Stimulated activated CD8-positive, alpha-beta memory T cell treated with anti-CD3 and anti-CD28 coated beads, Interleukin-15, amount 100 ng/mL, for 24 hours (primary cell): Measurements from ENCODE around the gene GPT2.
A peak's percentile ranks its signal among the peaks of the same experiment; 100 is the strongest.

Experiments
- DNase-seq: peaks from one replicate; pipeline ENCODE4 v3.0.0-alpha.2; 2020; ENCODE audit warnings: low read depth

GPT2 gene

DNA sequence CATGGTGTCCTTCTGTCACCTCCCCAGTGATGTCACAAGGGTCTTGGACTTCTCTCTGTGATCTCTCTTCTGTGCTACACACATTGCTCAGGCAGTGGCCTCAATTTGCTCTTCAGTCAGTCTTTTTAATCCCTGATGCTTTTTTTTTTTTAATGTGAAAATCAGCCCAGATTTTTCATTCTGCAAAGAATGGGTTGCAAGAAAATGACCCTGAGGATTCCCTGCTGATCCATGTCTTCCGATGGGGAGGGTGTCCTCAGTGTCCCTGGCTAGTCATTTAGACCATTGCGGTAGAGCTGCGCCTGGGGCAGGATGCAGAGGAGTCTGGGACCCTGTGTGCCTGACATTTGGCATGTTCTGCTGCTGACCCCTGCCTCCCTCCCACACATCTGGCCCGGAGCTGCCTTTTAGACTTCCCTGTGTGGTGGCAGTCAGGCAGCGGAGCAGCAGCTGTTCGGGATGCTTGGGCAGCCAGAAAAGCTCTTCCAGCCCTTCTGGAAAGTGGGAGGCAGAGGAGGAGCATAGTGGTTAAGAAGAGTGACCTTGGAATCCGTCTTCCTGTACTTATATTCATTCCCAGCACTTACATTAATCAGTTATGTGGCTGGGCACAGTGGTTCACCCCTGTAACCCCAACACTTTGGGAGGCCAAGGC lies 12.3 kb downstream of the GPT2 start:
- DNase-seq, result no peak

DNA sequence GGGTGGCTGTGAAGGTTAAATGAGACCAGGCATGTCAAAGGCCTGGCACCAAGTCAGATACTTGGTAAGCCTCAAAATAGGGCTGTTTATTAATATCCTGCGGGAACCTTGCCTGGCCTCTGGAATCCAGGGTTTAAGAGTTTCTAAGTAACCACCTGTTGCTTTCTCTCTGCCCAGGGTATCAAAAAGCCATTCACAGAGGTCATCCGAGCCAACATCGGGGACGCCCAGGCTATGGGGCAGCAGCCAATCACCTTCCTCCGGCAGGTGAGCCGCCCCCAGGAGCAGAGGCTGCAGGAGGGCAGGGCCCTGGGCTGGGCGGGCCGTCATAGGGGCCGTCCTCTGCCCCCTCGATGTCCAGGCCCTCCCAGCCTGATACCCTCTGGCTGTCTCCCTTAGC lies 13.3 kb downstream of the GPT2 start:
- DNase-seq, result no peak

DNA sequence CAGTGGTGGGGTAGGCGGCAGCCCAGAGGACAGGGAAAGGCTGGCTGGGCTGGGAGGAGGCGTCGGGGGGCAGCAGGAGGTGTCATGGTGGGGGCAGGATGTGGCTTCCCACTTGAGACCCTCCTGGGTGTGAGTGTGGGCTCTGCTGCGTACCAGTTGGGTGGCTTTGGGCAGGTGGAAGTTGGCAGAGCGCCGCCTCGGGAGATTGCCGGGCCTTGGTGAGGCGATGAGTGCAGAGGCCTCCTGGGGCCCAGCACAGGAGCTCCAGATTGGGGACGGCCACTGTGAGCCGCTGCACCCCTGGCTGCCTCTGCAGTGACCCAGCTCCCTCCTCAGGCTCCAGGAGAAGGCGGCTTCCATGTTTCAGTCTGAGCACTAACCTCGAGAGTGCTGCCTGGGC lies 13.8 kb downstream of the GPT2 start:
- DNase-seq, result no peak

DNA sequence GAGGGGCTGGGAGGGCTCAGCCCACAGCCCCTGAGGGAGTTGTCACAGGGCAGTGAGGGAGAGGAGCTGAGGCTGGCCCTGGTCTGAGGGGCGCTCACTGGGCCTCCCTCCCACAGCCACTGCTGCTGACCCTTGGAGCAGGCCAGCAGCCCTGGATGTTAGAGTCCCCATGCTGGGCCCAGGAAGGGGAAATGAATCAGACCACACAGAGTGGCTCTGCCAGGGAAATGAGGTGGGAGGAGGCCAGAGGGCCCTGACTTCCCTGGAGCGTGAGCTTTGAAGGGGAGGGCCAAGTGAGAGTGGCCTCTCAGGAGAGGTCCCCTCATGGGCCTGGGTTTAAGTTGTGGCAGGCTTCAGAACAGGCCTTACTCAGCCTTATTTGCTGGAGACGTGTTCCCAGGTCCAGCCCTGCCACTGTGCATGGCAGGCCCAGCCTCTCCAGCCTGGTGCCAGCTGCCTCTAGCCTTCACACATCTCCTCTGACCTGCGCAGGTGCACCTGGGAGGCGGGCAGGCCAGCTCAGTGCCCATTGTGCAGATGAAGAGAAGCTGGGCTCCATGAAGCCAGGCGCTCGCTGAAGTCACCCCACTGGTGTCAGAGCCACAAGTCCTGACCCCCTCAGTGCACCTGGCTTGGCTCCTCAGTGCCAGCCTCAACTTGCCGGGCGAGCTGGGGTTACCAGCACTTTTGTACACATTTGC lies 15.4 kb downstream of the GPT2 start:
- no peak for DNase-seq

DNA sequence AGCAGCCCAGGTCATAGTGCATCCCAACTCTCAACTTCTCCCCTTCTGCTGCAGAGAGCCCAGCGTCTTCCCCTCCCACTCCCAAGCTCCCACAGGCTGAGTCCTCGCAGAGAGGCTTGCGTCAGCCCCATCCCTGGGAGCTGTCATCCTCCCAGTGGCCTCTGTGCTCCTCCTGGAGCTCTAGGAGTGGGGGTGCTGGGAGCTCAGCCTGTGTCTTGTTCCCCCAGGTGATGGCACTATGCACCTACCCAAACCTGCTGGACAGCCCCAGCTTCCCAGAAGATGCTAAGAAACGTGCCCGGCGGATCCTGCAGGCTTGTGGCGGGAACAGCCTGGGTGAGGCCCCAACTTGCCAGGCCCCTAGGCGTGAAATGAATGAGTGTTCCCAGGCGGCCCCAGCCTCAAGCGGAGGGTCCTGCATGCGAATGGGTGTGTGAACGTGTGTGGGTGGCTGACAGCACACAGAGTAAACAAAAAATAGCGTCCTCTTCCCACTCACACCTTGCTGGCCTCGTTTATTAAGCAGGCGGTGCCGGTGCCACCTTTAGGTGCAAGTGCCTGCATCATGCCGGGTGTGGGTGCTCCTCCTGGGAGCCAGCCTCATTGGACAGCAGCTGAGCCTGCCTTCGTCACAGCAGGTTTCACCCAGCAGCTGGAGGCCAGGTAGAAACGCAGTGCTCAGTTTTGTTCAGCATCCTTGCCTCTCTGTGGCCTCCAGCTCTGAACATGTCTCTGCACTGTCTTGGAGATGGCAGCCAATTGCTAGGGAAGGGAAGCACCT lies 16.5 kb downstream of the GPT2 start:
- DNase-seq, result no peak

DNA sequence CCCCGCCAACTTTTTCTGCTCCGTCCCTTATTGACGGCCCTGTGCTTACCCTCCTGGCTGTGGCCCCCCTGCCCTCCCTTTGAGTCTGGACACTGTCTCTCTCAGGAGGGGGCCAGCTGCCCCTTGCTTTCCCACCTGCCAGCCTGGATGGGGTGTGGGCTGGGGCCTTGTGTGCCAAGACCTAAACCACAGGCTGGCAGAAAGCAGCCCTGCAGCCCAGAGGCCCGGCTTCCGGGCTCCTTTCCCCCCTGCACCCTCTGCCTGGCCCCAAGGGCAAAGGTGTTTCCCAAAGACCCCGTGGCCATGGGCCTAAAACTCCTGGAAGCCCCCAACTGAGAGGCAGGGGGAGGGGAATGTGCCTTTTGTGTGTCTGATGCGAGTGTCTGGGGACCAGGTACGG lies 17.5 kb downstream of the GPT2 start:
- no peak for DNase-seq

DNA sequence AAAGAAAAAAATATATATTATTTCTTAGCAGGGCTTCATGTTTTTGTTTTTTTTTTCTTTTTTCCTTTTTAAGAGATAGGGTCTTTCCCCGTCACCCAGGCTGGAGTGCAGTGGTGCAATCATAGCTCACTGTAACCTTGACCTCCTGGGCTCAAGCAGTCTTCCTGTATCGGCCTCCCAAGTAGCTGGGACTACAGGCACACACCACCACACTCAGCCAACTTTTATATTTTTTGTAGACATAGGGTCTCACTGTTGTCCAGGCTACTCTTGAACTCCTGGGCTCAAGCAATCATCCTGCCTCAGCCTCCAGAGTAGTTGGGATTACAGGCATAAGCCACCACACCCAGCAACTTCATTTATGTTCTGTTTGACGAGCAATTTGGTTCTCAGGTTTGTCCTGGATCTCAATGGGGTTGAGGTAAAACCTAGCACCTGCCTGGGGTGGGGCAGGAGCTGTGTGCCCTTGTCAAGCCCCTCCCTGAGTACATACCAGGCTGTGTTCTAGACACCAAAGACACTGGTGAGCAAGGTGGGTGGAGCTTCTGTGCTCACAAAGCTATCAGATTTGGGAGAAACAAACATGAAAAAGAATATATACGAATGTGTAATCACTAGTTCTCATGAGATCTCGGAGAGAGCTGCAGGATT lies 19.2 kb downstream of the GPT2 start:
- no peak for DNase-seq

DNA sequence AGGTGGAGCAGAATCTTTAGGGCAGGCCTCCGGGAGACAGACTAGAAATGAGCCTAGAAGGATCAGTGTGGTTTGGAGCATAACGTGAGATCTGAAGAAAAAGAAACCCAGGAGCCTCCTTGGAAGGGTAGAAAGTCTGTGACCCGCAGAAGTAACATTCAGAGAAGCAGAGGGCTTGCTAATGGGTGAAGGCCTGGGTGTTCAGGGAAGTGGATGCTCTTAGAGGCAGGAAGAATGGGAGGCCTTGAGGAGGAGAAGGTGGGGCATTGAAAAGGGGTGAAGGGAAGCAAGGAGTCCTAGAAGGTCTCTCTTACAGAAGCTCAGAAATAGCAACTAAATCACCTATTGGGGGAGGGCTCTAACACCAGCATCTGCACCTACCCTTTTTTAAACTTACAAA lies 20.3 kb downstream of the GPT2 start:
- no peak for DNase-seq

DNA sequence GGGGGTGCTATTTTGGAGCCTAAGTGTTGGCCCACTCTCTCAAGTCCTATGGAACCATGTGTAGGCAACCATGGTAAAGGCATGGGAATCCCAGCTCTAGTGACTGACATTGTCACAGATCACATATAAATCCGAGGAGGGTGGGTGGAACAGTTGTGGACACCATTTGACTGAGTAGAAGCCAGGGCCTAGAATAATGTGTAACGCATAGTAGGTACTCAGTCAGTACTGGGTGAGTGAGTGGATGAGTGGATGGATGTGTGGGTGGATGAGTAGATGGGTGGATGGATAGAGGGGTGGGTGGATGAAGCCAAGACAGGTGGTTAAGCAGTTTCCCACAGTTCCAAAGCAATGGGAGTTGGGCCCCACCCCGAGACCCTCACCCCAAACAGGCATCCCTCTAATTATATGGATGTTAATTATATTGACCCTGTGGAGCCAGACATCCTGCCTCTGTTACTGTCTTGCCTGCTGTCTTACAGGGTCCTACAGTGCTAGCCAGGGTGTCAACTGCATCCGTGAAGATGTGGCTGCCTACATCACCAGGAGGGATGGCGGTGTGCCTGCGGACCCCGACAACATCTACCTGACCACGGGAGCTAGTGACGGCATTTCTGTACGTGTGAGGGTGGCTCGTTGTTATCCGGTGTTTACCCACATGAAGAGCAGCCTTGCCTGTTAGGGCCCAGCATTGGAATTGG lies 22.3 kb downstream of the GPT2 start:
- DNase-seq, result no peak

DNA sequence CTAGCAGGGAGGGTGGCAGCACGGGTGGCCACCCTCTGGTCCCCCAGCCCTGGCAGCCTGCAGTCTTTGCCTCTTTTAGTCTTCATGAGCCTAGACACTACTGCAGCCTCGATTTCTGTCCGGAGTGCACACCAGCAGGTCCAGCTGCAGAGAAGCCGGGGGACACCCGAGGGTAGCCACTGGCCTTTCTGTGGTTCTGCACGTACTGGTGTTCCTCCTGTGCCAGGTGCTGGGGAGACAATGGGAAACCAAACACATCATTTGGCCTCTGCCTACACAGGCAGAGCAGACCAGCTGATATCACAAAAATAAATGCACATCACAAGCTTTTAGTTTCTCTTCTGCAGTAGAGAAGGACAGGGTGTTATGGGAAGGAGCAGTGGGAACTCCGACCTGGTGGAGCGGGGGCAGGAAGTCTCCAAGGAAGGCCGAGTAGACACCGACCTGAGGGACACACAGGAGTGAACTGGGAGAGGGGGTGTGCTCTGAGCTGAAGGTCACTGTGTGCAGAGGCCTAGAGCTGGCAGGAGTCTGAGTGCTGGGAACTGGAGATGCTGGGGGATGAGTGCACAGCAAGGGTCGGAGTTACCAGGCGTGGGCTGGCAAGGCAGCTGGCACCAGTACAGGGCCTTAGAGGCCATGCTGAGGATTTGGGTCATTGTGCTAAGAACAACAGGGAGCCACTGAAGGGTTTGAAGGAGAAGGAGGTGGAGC lies 23.1 kb downstream of the GPT2 start:
- DNase-seq, result no peak

DNA sequence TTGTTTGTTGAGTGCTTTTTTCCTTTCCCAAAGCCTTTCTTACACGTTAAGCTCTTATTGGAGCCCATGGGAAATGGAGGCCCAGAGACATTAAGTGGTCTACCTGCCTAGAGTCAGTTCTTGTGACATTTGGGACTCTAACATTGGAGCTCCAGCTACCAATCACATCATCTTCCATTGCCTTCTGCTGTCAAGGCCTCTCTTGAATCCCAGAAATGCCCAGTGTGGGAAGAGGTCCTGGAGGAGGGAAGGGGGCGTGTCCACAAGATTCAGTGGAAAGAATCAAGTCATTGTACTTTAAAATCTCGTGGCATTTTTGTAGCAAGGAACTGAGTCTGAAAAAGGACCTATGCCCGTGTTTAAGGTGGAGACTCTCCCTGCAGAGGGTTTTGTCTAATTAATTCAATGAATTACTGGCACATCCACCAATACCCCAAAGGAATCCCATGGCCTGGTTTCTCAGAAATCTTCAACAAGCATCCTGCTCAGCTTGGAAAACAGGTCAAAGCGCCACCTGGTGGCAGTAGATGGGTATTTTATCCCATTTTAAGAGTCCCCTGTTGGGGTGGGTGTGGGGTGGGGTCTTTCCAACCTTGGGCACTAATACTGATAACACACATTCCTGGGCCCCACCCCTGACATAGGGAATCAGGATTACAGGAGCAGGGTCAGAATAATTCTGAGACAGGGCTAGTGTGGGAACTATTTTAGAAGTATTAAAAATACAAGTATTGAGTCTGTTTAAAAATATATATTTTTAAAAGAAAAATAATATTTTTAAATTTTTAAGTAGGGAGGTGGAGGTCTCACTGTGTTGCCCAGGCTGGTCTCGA lies 24.6 kb downstream of the GPT2 start:
- DNase-seq, result peak; percentile 35

DNA sequence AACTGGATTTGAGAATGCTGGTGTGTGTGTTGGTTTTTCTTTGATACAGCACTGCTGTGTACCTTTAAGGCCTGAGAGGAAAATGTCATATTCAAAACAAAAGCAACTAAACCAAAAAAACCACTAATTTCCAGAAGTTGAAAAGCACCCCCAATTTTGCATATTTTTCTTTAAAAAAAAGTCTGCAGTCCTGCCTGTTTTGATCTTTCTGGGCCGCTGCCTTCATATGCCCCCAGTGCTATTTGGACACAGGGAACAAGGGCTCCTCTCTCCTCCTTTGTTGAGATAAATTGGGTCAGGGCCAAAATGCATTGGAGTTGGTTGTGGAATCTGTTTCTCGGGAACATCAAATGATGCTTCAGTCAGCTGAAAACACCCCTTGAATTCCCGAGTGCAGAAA lies 26.9 kb downstream of the GPT2 start:
- no peak for DNase-seq

DNA sequence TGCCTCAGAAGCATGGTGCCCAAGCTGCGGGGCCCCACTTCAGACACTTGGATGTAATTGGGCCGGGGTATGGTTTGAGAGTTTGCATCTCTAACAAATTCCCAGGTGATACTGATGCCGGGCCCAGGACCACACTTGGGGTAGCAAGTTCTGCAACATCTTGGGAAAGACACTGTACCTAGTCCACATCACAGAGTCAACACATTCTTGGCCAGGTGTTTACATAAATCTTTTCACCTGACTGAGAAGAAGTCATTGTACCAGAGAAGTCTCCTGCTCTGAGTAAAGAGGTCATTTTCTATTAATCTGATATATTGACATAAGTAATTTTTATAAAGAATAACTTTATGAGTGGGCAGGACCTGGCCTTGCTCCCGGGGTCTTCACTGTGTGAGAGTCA lies 27.5 kb downstream of the GPT2 start:
- no peak for DNase-seq

DNA sequence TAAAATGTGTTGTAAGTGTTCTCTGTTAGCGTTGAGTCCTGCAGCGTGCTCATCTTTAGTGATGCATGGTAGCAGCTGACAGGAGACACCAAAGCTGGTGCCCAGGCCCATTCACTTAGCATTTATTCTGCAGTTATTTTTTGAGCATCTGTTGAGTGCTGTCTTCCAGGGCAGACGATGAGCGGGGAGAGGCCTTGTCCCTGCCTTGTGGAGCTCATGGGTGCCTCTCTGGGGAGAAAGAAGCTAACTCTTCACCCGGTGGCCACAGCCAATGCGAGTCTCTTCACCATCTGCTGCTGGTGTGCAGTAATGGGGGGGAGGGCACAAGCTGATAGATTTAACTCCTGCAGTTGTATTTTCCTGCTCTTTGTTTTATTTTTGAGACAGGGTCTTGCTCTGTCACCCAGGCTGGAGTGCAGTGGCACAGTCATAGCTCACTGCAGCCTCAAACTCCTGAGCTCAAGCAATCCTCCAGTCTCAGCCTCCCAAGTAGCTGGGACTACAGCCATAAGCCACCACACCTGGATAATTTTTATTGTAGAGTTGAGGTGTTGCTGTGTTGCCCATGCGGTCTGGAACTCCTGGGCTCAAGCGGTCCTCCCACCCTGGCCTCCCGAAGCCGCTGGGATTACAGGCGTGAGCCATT lies 30.5 kb downstream of the GPT2 start:
- DNase-seq, result no peak

DNA sequence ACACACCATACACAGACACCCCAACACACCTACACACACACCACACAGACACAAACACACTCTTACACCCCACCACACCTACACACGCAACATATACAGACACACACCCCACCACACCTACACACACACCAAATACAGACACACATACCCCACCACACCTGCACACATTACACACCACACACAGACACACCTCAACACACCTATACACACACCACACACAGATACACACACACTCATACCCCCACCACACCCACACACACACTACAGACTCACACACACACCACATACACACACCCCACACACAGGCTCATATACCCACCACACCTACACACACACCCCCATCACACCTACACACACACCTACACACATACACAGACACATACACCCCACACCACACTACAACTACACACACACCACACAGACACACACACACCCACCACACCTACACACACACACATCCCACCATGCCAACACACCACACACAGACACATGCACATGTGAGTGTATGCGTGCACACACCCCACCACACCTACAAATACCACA lies 31.4 kb downstream of the GPT2 start:
- DNase-seq, result no peak

DNA sequence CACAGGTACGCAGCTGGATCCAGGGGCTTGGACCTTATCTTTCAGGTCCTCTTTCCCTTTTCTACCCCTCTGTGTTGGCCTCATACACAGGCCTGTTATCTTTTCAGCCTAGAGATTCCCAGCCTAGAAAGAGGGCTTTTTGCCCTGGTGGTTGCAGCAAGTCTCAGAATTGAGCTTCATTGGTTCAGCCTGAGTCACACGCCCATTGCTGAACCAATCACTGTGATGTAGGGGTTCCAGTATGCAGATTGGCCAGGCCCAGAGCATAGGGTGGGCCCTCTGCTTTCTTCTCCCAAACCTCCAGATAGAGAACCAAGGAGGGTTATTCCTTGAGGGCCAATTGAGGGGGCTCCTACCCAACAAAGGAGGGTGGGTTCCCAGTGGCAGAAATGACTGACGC lies 32.8 kb downstream of the GPT2 start:
- no peak for DNase-seq

DNA sequence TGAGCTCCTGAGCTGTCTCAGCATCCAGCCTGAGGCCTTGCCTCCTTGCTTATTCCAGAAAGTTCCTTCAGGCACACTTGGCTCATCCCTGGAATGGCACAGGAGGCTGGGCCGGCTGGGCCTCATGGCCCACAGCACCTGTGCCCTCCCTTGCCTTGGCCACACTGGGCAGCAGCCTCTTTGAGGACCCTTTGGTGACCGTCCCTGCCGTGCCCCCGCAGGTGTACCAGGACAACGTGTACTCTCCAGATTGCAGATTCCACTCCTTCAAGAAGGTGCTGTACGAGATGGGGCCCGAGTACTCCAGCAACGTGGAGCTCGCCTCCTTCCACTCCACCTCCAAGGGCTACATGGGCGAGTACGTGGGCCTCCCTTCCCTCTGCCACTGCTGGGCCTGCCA lies 34.2 kb downstream of the GPT2 start:
- no peak for DNase-seq

DNA sequence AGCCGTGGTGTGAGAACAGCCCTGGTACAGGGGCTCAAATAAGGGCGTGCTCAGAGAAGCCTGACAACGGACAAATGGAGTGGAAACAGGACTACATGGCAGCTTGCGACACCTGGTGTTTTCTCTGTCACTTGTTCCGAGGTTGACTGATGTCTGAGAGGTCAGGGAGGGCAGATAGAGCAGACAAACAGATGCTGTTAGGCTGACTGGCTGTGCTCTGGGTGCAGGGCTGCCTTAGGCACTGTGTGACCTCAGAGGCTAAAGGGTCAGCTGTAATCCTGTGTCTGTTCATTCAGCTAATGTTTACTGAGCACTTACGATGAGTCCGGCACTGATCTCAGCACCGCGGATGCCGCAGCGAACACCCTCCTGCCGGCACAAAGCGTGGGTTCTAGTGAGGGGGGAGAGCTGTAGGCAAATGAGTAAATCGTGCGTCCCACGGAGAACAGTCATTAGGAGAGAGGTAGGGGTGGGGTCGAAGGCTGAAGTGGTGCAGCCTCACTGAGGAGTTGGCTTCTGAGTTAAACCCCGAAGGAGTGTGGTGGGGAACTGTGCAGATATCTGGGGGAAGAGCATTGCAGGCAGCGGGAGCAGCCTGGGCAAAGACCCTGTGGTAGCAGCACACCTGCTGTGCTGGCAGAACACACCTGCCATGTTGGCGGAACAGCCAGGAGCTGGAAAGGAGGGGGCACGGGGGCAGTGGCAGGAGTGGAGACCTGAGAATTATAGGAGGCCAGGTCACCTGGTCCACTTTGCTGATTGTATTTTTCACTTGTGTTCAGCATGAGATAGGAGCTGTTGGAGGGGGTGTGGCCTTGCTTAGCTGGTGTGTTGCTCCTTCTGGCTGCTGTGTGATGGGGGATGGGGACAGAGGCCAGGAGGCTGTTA lies 35.0 kb downstream of the GPT2 start:
- DNase-seq, result no peak
